Muscle of back (tissue), 11 donors: ENCODE results near the gene S1PR4. TPM values are rescaled to one million over a fixed set of nuclear protein-coding genes. Genes with fewer than 3 reads are reported as not detected.
A peak's percentile ranks its signal among the peaks of the same experiment; 100 is the strongest.
"Not testable (repeated sequence)": the region's sequence is repeated elsewhere in the genome, so short reads cannot be mapped to it uniquely, and the experiment has no call there.

ENCODE experiments used
- DNase-seq, 3 donors: peaks; one replicate each; pipeline versions ENCODE4 v3.0.0 to v3.0.0-alpha.2; 2013
- polyA plus RNA-seq, 10 donors: library from polyadenylated mRNA; unstranded; fragments of 120-200 nt; gene quantifications; one replicate each; pipeline ENCODE4 v1.2.1, GENCODE V29; 2013; ENCODE audit not compliant: insufficient read length in 10 of 10

The S1PR4 gene
- polyA plus RNA-seq, 10 donors = 0.24 to 3.6 (median 0.44) TPM

- DNase-seq = no peak
Measured at GRCh38 chr19:3176715-3177501, 1.7 kb upstream of the S1PR4 start.

GRCh38 chr19:3178973-3179738, 587 bp downstream of the S1PR4 start:
- no peak for DNase-seq

- DNase-seq = no peak
Measured at GRCh38 chr19:3179739-3180293, 1.2 kb downstream of the S1PR4 start.

GRCh38 chr19:3183721-3184641, 5.4 kb downstream of the S1PR4 start:
- no peak for DNase-seq

- DNase-seq = no peak
Measured at GRCh38 chr19:3184847-3185460, 6.4 kb downstream of the S1PR4 start.

- peak; percentile 95 to 99 (median 97) for DNase-seq
Measured at GRCh38 chr19:3185461-3186159, 7.0 kb downstream of the S1PR4 start, which contains the start of gene NCLN. NCLN (plus strand) TSS chr19:3185930; CDS start chr19:3186031, 101 bp downstream.

- DNase-seq = no peak
Measured at GRCh38 chr19:3186160-3186688, 7.7 kb downstream of the S1PR4 start.

GRCh38 chr19:3186891-3187661, 8.5 kb downstream of the S1PR4 start:
- no peak for DNase-seq

GRCh38 chr19:3187662-3188511, 9.3 kb downstream of the S1PR4 start:
- no peak for DNase-seq

GRCh38 chr19:3188627-3189596, 10.3 kb downstream of the S1PR4 start:
- DNase-seq = no peak

GRCh38 chr19:3189702-3190469, 11.3 kb downstream of the S1PR4 start:
- no peak for DNase-seq

- DNase-seq = no peak
Measured at GRCh38 chr19:3190470-3190770, 11.9 kb downstream of the S1PR4 start.

GRCh38 chr19:3190921-3191805, 12.6 kb downstream of the S1PR4 start:
- no peak for DNase-seq

- DNase-seq = not testable (repeated sequence)
Measured at GRCh38 chr19:3191806-3192104, 13.2 kb downstream of the S1PR4 start.

- no peak for DNase-seq
Measured at GRCh38 chr19:3192228-3192635, 13.7 kb downstream of the S1PR4 start.

GRCh38 chr19:3192684-3193083, 14.1 kb downstream of the S1PR4 start:
- DNase-seq = no peak
